ENCODE results near the gene ADARB1.
"Not testable (repeated sequence)": the region's sequence is repeated elsewhere in the genome, so short reads cannot be mapped to it uniquely, and the experiment has no call there.

The ADARB1 gene

DNA sequence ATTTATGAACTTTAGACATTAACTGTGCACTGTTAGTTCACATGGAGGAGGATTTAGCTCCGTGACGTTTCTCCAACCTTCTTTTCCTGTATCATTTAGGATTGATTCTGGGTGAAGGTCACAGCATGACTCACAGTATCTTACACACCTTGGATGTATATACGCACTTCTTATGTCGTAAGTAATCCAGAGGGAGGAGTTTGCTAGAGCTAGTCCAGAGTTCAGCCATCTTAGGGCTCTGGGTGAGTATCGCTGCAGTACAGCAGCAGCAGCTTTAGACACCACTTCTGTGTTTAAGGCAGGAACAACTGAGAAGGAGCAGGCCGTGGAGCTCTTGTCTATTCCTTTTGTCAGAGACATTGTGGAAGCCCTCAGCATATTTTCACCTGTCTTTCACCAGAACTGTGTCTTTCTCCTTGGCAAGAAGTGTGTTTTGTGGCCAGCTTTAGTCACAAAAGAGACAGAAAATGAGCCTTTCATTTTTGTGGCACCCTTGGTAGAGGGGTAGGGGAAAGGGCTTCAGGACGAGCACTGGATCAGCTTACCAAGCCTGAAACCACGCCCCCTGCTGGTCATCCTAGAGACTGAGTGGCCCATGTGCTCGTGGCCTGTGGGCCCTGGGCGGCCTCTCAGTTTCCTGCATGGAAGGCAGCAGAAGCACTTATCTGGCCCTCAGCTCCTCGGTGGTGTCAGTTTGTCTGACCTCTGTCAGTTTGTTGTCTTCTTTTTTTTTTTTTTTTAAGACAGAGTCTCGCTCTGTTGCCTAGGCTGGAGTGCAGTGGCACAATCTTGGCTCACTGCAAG lies 64.0 kb downstream of the ADARB1 start:
- peak; percentile 77 for DNase-seq

DNA sequence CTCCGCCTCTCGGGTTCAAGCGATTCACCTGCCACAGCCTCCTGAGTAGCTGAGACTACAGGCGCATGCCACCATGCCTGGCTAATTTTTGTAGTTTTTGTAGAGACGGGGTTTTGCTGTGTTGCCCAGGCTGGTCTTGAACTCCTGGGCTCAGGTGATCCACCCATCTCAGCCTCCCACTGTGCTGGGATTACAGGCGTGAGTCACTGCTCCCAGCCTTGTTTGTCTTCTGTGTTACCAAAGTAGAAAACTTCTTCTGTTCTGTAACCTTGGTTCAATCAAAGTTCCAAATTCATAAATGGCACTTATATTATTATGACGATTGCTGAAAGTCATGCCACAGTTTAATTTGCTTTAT lies 64.6 kb downstream of the ADARB1 start:
- DNase-seq: not testable (repeated sequence)

DNA sequence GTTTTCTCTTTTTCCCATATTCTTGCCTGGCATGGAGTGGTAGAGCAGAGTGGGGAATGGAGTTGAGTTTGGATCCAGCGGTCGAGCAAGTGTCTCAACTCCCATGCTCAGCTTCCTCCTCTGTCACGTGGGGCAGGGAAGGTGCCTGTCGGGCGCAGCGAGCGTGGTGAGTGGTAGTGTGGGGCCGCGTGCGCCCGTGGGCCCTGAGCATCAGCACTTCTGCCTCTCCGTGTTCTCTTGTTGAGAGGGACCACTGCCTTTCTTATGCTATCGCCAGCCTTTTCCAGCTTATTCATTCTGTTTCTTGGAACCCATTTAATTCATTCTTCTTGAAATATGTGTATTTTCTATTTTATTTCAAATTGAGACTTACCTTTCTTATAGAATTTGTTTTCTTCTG lies 65.1 kb downstream of the ADARB1 start:
- no peak for DNase-seq

DNA sequence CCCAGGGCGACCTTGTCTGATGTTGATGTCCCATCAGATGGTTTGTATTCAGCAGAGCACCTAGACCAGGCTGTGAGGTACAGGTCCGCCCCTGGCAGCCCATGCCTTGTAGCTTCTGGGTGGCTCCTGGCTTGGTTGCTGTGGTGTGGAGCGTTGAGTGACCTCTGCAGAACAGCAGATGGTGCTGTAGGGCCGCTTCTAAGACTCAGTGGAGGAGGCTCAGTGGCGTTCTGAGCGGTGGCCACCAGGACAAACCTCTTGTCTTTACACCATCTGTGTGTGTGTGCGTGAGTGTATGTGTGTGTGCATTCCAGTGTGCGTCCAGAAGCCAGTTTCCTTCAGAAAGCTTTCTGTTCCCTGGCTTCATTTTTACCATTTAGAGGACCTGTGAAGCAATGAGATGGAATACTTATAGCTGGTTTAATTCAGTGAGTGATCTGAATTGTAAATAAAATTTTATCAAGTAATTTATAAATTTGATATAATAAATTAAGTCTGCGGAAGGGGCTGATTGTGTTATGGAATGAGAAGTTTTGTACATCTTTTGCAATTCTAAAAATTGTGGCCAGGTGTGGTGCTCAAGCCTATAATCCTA lies 66.1 kb downstream of the ADARB1 start:
- DNase-seq: peak; percentile 31

DNA sequence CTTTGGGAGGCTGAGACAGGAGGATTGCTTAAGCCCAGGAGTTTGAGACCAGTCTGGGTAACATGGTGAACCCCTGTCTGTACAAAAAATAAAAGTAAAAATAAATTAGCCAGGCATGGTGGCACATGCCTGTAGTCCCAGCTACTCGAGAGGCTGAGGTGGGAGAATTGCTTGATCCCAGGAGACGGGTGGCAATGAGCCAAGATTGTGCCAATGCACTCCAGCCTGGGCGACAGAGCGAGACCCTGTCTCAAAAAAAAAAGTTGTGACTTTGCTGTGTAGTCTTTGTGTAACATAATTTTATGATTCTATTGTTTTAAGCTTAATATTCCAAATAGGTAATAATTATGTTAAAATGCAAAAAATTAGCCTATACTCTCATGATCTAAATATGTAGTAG lies 66.6 kb downstream of the ADARB1 start:
- DNase-seq: not testable (repeated sequence)

DNA sequence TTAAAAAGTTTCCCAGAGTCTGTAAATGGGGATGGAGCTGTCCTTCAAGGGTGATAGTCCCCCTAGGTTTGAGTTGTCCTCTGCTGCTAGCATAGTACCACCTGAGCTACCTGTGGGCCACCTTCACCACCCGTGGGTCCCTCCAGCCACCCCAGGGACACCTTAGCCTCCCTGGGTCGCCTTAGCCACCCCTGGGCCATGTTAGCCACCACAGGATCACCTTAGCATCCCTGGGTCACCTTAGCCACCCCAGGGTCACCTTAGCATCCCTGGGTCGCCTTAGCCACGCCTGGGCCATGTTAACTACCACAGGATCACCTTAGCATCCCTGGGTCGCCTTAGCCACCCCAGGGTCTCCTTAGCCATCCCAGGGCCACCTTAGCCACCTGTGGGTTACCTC lies 67.1 kb downstream of the ADARB1 start:
- DNase-seq: no peak

DNA sequence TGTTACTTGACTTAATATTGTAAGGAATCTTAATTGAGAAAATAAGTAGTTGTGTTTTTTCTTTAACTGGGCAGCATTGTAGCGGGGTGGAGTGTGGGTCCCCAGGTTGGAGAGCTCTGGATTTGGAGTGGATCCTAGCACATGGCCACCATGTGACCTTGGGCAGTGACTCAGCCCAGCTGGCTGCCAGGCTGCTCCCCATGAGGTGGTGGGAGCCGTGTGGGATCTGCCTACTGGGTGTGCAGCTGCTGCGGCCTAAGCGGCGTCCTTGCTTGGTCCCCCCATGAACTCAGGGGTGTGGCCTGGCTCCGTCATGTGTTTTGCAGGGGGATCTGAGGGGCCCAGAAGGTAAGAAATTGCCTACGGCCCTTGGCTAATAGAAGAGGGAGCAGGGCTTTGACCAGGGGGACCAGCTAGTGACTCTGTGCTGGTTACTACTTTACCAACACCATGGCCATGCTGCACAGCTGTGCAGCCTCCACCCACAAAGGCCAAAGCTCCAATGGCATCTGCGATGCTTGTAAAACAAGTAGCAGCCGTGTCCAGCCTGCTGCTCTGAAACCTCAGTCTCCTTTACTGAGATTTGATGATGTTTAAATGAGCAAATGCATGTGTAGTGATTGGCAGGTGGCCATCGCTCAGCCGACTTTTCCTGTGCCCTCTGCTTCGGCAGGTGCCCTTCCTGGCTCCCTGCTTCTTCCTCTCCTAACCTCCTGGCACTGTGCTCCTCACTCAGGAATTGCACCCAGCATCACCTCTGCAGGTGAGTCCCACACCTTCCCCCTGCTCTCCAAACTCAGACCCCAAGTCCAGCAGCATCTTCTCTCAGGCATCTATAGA lies 68.3 kb downstream of the ADARB1 start:
- no peak for DNase-seq

DNA sequence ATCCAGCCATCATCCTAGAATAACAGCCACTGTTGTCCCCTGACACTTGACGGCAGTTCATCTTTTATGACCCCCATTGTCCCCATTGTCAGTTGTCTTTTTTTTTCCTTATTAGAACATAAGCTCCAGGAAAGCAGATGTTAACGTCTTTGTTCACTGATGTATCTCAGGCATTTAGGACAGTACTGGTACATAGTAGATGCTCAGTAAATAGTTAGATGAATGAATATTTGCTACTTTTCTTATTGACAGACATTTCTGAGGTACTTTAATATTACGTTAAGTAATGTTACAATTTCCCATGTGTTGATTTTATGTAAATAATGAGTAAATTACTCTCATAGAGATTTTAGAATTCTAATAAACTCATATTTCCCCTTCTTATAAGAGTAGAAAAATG lies 69.5 kb downstream of the ADARB1 start:
- no peak for DNase-seq

DNA sequence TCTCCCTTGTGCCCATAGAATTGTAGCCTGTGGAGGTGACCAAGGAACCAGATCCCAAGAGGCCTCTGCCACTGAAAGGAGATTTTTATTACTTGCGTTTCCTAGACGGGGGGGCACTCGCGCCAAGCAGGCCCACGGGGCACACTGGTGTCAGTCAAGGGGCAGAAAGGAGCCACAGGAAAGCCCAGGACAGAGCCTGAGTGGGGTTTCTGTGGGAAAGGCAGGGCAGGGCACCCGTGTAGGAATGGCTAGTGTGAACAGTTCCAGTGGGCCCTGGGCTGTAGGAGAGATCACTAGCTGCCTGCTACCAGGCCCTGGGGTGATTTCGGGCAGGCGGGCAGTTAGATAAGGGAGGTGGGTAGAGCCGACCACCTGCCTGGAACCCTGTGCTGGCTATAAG lies 70.8 kb downstream of the ADARB1 start:
- no peak for DNase-seq

DNA sequence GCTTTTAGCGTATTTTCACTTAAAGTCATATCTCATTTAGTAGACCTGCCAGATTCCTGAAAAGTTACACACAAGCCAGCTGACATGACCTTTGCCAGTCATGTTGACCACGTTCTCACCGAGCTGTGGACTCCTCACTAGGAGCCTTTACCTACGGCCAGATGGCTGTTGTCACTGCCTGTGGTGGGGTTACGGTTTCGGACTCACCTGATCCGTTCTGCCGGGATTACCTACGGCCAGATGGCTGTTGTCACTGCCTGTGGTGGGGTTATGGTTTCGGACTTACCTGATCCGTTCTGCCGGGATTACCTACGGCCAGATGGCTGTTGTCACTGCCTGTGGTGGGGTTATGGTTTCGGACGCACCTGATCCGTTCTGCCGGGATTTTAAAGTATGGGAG lies 71.5 kb downstream of the ADARB1 start:
- not testable (repeated sequence) for DNase-seq

DNA sequence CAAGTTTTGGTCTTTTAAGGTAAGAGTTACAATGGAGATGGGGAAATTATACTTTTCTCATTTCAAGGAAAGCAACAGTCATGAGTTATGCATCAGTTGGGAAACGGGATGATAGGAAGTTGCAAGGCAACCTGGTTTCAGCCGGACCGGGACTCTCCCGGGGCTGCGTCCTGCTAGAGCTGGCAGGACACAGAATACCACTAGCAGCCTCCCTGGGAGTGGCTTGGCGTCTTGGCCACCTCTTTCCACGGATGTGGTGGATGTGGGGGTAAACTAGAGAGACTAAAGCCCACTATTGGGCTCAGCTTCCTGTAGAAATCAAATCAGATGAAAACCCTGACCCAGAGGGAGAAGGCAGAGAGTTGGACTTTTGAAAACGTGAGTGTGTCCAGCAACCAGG lies 71.9 kb downstream of the ADARB1 start:
- no peak for DNase-seq

DNA sequence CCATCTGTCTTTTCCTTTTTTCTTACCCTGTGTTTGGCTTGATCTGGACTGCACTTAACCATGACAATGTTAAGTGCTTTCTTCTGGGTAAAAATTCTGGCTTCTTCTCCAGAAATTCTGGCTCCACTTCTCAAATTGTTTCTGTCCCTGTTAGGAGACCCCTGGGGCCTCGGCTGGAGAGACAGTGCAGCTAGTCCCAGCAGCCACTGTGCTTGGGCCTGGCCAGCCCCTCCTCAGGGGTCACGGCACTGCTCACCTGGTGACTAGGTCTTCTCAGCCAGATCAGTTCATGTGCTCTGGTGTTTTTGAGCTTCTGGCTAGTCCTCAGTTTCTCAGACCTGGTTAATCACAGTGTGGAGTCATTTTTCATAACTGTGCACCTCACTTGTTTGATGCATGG lies 72.4 kb downstream of the ADARB1 start:
- no peak for DNase-seq

DNA sequence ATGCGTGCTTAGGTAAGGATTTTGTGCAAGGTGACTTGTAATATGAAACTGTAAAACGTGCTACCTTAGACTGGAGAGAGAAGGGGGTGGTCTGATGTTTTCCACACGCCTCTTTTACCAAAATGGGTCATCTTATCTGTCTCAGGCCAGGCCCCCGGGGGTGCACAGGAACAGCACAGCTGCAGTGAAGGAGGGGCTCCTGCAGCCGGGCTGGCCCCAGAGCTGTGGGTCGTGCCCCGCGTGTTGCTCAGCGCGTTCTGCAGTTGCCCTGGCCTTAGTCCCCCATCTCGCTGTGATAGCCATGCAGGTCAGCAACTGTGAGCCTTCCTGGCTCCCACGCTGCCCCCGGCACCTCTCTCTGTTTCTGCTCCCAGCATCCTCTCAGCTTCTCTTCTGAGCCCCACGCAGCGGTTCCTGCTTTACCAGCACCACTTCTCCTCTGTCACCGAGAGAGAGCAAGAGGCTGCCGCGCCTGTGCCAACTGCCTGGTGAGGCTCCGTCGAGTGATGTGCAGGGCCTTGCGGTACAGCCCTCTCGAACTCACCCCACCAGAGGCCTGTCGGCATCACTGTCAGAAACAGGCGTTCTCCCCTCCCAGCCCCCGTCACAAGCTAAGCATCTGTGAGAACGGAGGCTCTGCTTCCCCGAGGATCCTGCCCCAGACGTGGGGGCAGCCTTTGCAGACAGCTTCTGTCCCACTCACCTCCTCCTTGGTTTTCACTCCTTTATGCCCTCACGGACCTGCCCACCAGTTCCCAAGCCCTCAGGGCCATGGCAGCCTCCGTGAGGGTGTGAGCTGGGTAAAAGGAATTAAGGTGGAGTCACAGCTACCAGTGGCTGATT lies 73.3 kb downstream of the ADARB1 start:
- DNase-seq: no peak

DNA sequence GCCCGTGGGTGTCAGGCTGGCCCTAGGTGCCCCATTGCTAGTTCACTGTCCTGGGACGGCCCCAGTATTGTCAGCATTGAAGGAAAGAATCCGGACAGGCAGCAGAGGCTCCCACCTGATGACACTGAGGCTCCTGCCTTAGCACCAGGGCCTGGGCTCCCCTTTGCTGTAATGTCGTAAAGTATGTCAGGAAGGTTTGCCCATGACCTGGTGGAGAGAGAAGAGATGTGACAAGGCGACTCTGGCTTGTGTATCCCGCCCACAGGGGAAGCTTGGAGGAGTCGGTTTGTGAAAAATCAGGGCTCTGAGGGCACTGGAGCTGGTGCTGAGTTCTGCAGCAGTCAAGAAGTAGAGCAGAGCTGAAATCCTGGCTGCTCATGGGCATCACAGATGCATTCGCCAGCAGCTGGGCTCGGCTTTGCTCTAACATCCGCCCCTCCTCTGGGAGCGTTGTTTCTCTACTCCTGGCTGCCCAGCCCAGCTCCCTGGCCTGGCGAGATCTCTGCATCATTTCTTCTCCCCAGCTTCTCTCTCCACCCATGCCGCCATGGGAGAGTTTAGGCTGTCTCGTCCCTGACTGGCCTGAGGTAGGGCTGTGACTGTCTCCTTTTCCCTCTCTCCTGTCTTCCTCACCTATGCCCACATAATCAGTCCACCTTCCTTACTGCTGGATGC lies 74.1 kb downstream of the ADARB1 start:
- DNase-seq: no peak

DNA sequence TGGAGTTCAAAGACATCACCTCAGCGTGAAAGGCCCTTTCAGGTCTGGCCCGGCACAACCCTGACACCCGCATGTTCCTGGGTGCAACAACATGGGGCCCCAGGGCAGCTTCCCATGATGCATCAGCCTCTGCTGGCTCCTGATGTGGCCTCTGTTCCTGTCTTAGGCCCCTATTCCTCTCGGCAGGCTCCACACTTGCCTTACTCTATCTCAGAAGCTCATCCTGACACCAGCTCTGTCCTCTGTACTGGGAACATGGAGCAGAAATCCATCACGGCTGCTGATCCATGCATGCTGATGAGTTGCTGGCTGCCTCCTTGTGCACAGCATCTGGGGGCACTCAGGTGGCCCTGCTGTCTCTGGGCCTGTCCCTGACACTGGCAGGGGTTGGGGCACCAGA lies 74.6 kb downstream of the ADARB1 start:
- DNase-seq: no peak

DNA sequence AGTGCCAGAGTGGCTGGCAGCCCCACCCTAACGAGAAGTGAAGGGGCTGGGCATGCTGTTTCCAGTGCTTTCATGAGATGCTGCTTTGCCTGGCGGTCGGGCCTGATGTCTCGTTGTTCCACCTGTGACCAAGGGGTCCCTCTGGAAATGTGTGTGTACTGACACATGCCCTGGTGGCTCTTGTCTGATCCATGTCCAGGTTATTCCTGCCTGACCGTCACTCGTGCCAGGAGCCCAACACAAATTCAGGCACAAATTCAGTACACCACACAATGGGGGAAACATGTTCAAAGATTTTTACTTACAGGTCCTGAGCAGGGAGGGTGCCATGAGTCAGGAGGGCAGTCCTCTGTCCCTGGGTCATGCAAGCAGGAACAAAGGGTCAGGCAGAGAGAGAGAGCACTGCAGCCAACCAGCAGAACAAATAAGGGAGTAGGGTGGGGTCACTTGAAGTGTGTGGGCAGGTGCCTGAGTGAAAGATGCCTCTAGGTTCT lies 76.3 kb downstream of the ADARB1 start:
- DNase-seq: no peak

DNA sequence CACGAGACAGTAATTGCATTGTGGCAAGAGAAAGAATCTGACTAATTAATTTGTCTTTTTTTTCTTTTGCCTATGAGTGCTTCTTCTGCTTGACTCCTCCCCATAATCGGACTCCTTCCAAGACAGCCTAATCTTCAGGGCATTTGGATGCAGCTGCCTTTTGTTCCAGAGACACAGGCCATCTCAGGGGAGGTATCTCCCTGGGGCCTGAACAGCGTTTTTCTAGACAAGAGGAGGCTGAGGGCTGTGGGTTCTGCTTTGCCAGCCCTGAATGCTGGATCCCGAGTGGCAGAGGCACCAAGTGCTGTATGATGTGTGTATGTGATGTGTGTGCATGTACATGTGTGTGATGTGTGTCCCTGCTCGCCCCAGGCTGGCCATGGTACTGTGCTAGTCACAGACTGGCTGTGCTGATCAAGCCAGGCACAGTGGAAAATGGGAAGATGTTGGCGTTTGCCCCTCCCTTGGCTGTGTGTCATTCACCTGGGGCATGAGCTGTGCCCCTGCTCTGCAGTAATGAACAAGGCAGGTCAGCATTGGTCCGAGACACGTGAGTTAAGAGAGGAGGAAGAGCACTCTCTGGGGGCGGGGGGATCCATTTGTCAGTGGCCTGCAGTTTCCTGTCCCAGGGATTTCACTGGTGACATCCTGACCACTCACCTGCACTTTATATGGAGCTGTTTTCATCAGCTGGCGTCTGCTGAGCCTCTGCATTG lies 77.2 kb downstream of the ADARB1 start:
- DNase-seq: no peak

DNA sequence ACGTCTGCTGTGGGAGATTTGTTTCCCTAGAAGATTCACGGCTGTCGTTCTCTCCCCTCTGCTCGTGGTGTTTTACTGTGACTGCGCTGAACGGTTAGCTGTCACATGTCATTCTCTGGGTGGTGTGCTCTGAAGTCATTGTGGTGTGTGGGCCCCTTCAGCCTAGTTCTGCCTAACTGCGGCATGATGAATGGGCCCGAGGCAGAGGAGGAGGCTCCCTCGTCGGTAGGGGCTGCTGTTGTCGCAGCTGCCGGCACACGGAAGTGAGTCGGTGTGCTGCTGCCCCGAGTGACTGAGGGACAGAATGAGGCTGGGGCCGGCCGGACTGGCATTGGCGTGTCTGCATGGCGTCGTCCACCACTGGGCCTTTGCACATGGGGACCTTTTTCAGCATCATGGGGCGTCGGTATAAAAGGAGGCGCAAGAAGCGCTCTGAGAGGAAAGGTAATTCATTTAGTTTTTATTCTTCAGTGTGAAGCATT lies 77.9 kb downstream of the ADARB1 start:
- DNase-seq: peak; percentile 42

DNA sequence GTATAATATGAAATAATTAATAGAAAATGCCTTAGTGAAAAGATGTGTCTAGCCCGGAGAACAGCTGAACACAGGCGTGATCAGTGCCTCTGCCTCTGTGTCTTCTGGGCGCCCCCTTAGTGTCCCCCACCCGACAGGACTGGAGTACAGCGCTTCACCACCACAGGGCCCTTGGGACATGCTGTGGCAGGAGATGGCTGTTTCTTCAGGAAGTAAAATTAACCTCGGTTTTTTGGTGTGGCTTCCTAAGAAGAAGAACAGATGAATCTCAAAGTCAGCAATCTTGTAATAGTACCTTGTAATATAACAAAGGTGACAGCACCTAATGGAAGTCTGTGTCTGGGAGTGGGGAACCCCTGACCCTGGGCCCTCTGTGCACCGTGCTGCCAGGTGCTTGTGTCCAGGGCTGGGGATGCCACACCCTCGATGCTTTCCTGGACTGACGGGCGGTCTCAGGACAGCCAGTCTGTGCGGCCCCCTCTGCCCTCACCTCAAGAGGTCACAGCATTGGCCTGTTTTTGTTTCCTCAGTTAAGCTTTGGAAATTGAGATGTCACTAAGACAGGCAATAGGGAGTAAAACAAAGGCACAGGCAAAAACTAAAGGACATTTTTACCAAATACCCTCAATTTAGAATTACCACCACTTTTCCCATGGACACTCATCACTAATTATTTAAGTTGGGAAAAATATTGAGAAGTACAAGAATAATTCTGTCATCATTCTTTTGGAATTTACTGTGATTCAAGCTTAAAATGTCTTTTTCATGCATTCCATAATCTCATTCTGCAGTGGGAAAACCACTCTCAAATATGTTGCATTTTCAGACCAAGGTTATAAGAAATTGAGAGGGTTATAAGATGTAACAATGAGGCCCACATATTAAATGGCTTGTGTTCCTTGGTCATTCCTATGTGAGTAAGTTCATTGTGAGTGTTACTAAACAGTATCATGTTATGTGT lies 79.3 kb downstream of the ADARB1 start:
- DNase-seq: no peak
